Right atrium auricular region (tissue), 2 donors: Measurements from ENCODE around the gene GTPBP1. TPM values are rescaled to one million over a fixed set of nuclear protein-coding genes. Genes with fewer than 3 reads are reported as not detected.

Source experiments
- DNase-seq: peaks from one replicate; pipeline ENCODE4 v3.0.0-alpha.2; 2019; ENCODE audit warnings: low spot score
- H3K27ac ChIP-seq, 2 donors: fragments of 200-600 bp; sonication (generic); 1 replicate in 1 of 2; 2 replicates in 1 of 2; pipeline ENCODE4 v1.5.1; 2016 to 2019
- H3K27me3 ChIP-seq, 2 donors: fragments of 200-600 bp; sonication (generic); one replicate each; pipeline versions ENCODE4 v1.5.1 to v1.6.0; 2017 to 2019
- H3K36me3 ChIP-seq: fragments of 200-600 bp; sonication (generic); one replicate; pipeline ENCODE4 v1.5.1; 2016
- H3K4me1 ChIP-seq, 2 donors: fragments of 200-600 bp; sonication (generic); one replicate each; pipeline versions ENCODE4 v1.5.1 to v1.6.0; 2017 to 2019
- H3K4me3 ChIP-seq, 2 donors: fragments of 200-600 bp; sonication (generic); 1 replicate in 1 of 2; 2 replicates in 1 of 2; pipeline ENCODE4 v1.5.1; 2017 to 2019; ENCODE audit warnings: mild to moderate bottlenecking in 1 of 2, moderate library complexity in 1 of 2
- H3K9me3 ChIP-seq, 2 donors: fragments of 200-600 bp; sonication (generic); one replicate each; pipeline ENCODE4 v1.5.1; 2019
- total RNA-seq, 2 donors: library from RNA; depleted of rRNA; stranded (reverse); fragments of >200 nt; gene quantifications; one replicate each; pipeline ENCODE4 v1.1.0, GENCODE V29; 2016
- TF ChIP-seq, protein P1 (sequence below), 2 donors: fragments of 200-600 bp; sonication (generic); IDR thresholded peaks; one replicate each; pipeline ENCODE4 v1.5.1; 2019; ENCODE audit warnings: antibody characterized with exemption in 2 of 2

The GTPBP1 gene
- total RNA-seq, 2 donors from 2014 or later = 23.2 to 32.2 TPM

- H3K27ac ChIP-seq = no peak overlapping the region
- no peak for DNase-seq
- no peak overlapping the region for H3K4me3 ChIP-seq
- TF ChIP-seq, protein P1, sequence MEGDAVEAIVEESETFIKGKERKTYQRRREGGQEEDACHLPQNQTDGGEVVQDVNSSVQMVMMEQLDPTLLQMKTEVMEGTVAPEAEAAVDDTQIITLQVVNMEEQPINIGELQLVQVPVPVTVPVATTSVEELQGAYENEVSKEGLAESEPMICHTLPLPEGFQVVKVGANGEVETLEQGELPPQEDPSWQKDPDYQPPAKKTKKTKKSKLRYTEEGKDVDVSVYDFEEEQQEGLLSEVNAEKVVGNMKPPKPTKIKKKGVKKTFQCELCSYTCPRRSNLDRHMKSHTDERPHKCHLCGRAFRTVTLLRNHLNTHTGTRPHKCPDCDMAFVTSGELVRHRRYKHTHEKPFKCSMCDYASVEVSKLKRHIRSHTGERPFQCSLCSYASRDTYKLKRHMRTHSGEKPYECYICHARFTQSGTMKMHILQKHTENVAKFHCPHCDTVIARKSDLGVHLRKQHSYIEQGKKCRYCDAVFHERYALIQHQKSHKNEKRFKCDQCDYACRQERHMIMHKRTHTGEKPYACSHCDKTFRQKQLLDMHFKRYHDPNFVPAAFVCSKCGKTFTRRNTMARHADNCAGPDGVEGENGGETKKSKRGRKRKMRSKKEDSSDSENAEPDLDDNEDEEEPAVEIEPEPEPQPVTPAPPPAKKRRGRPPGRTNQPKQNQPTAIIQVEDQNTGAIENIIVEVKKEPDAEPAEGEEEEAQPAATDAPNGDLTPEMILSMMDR (IDR thresholded peaks at IDR 0.05) = no peak
- H3K27me3 ChIP-seq = no peaks in the 10 kb centered on the region
- H3K36me3 ChIP-seq = peaks cover 27% of the 10 kb centered on the region
- H3K4me1 ChIP-seq = peaks cover 0 to 56% of the 10 kb centered on the region in 2 donors
- H3K9me3 ChIP-seq = no peaks in the 10 kb centered on the region
Observed at GRCh38 chr22:38712486-38713207, 6.9 kb downstream of the GTPBP1 start.

DNA sequence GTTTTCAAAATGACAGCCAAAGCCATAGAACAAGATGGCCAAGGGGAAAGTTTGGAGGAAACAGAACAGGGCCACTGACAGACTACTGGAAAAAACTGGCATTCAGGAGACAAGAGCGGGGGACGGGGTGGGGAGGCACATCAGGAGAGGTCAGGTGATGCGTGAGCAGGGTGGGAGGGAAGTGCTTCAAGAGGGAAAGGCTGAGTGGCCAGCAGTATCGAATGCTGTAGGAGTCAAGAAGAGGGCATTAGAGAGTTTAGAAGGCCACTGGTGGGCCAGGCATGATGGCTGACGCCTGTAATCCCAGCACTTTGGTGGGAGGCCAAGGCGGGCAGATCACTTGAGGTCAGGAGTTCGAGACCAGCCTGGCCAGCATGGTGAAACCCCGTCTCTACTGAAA, 8.2 kb downstream of the GTPBP1 start:
- TF ChIP-seq, protein P1 (IDR thresholded peaks at IDR 0.05) = no peak
- H3K4me1 ChIP-seq = peaks cover 0 to 55% of the 10 kb centered on the region in 2 donors

DNA sequence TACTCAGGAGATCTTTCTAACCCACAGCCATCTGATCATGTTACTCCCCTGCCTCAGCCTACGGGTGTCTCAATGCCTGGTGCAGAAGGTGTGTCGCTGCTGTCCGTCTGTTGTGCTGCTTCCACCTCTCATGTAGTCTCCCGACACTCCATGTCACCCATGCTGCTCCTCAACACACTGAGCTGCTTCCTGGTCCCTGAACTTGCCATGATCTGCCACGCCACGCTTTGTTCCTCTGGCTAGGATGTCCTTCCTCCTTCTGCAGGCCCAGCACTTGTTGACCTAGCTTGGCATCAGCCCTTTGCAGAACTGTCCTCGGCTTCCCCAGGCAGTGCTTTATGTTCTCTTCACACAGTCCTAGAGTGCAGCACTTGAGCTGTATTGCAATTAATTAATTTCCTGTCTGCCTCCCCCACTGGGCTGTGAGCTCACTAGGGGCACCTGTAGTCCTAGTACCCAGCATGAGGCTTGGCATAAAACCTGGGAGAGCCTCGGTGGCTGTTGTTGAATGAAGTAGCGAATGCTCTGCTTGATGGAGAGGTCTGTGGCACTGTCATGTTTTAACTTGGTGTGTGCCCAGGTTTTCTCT, 9.5 kb downstream of the GTPBP1 start:
- H3K36me3 ChIP-seq = peaks cover 23% of the 10 kb centered on the region
- no peaks in the 10 kb centered on the region for H3K9me3 ChIP-seq
- no peak overlapping the region for H3K4me3 ChIP-seq
- H3K27ac ChIP-seq = no peak overlapping the region
- DNase-seq = no peak
- H3K4me1 ChIP-seq = peaks cover 0 to 51% of the 10 kb centered on the region in 2 donors
- TF ChIP-seq, protein P1 (IDR thresholded peaks at IDR 0.05) = no peak
- no peaks in the 10 kb centered on the region for H3K27me3 ChIP-seq

More for the DNA sequence above, 8.2 kb downstream of the GTPBP1 start:
- Histone ChIP-seq H3K27me3 (no peaks in the 10 kb centered on the region), H3K27ac (no peak overlapping the region), H3K36me3 (peaks cover 27% of the 10 kb centered on the region), H3K4me3 (no peak overlapping the region), H3K9me3 (no peaks in the 10 kb centered on the region)
- DNase-seq = no peak

DNA sequence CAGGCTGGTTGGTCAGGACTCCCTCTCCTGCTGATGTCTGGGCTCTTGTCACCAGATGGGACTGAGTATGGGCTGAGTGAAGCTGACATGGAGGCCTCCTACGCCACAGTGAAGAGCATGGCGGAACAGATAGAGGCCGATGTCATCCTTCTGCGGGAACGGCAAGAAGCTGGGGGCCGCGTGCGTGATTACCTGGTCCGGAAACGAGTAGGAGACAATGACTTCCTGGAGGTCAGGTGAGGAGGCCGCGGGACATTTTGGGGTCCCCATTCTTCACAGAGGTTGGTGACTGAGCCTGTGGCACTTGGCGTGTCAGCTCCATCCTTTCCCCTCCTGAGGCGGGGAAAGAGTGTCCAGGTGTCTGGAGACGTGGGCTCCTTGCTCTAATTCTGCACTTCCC, 10.1 kb downstream of the GTPBP1 start:
- Histone ChIP-seq H3K27ac (no peak overlapping the region), H3K36me3 (peaks cover 28% of the 10 kb centered on the region), H3K9me3 (no peaks in the 10 kb centered on the region), H3K4me3 (no peak overlapping the region), H3K27me3 (no peaks in the 10 kb centered on the region), H3K4me1 (peaks cover 0 to 51% of the 10 kb centered on the region in 2 donors)
- DNase-seq = no peak
- TF ChIP-seq, protein P1 (IDR thresholded peaks at IDR 0.05) = no peak

DNA sequence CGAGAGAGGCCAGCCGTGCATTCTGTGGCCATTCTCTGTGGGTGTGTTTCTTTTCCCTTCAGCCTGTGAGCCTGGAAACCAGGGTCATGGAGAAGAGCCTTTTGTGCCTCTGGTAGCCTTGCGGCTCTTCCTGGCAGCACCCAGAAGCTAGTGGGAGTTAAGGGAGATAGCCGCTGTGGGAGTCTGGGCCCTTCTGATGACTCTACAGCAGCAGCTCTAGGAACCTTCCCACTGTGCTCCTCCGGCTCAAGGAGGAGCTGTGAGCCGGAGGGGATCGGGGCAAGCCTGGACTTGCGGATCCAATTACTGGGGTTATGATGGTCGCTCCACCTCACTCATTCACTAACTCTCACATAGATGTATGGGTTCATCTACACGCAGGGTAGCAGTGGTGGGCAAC, 10.5 kb downstream of the GTPBP1 start:
- Histone ChIP-seq H3K36me3 (peaks cover 33% of the 10 kb centered on the region), H3K27me3 (no peaks in the 10 kb centered on the region), H3K4me1 (peaks cover 0 to 51% of the 10 kb centered on the region in 2 donors), H3K9me3 (no peaks in the 10 kb centered on the region), H3K27ac (no peak overlapping the region), H3K4me3 (no peak overlapping the region)
- no peak for DNase-seq
- TF ChIP-seq, protein P1 (IDR thresholded peaks at IDR 0.05) = no peak
